ENCODE results near the gene FBLN5.
"Not testable (repeated sequence)": the region's sequence is repeated elsewhere in the genome, so short reads cannot be mapped to it uniquely, and the experiment has no call there.

GRCh38 chr14:91845056-91845455 is 102.4 kb downstream of the FBLN5 start:
- TF ChIP-seq CTCF (IDR thresholded peaks at IDR 0.05); POLR2AphosphoS5 (IDR thresholded peaks at IDR 0.05; ENCODE audit: low read depth, low read length): not testable (repeated sequence)

Data from Panc1 (cell line).